WERI-Rb-1 (cell line): Measurements from ENCODE around the gene INSR.

Experiments used
- DNase-seq: peaks from one replicate; pipeline ENCODE4 v3.0.0-alpha.2; 2020
- H3K27ac ChIP-seq: fragments of 250-450 bp; sonication (Bioruptor Pico); 2 replicates; pipeline ENCODE4 v1.5.1; 2020; ENCODE audit warnings: mild to moderate bottlenecking, moderate library complexity
- H3K27me3 ChIP-seq: fragments of 250-450 bp; sonication (Bioruptor Pico); 2 replicates; pipeline ENCODE4 v1.5.1; 2021; ENCODE audit warnings: mild to moderate bottlenecking, low read depth, moderate library complexity; ENCODE audit not compliant: insufficient read depth, severe bottlenecking
- H3K36me3 ChIP-seq: fragments of 250-450 bp; sonication (Bioruptor Pico); 2 replicates; pipeline ENCODE4 v1.5.1; 2020; ENCODE audit warnings: mild to moderate bottlenecking, moderate library complexity
- H3K4me3 ChIP-seq: 2 replicates; pipeline ENCODE4 v1.5.1; 2011; ENCODE audit warnings: low read depth, mild to moderate bottlenecking, control low read depth, low read length
- H3K9me3 ChIP-seq: fragments of 250-450 bp; sonication (Bioruptor Pico); 2 replicates; pipeline ENCODE4 v1.5.1; 2021; ENCODE audit warnings: mild to moderate bottlenecking, moderate library complexity; ENCODE audit not compliant: severe bottlenecking
- TF ChIP-seq, protein P1 (sequence below): IDR thresholded peaks from 2 replicates; pipeline ENCODE4 v1.5.1; 2011; ENCODE audit warnings: low read depth, mild to moderate bottlenecking, control low read depth, inconsistent platforms, low read length

Gene INSR

DNA sequence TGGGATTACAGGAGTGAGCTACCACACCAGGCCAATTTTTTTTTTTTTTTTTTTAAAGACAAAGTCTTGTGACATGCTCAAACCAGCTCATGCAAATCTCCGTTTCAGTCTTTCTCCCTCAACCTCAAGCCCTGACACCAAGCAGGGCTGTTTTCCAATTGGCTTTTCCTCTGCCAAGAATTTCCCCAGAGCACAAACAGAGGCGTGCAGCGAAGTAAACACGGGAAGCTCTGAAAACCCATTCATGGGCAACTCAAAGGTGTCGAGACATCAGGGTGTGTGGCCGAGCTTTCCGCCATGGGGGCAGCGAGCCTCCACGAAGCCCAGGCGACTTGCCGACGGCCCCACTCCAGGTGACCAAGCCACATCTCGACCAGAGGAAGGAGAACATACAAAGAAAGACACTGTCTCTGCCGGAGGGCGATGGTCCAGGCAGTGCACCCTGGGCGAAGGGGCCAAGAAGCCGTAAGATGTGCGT, 70.0 kb downstream of the INSR start:
- no peaks in the 10 kb centered on the region for H3K36me3 ChIP-seq
- DNase-seq = no peak
- TF ChIP-seq, protein P1, sequence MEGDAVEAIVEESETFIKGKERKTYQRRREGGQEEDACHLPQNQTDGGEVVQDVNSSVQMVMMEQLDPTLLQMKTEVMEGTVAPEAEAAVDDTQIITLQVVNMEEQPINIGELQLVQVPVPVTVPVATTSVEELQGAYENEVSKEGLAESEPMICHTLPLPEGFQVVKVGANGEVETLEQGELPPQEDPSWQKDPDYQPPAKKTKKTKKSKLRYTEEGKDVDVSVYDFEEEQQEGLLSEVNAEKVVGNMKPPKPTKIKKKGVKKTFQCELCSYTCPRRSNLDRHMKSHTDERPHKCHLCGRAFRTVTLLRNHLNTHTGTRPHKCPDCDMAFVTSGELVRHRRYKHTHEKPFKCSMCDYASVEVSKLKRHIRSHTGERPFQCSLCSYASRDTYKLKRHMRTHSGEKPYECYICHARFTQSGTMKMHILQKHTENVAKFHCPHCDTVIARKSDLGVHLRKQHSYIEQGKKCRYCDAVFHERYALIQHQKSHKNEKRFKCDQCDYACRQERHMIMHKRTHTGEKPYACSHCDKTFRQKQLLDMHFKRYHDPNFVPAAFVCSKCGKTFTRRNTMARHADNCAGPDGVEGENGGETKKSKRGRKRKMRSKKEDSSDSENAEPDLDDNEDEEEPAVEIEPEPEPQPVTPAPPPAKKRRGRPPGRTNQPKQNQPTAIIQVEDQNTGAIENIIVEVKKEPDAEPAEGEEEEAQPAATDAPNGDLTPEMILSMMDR = no peak
- no peaks in the 10 kb centered on the region for H3K27me3 ChIP-seq
- H3K9me3 ChIP-seq = no peaks in the 10 kb centered on the region
- H3K4me3 ChIP-seq = no peak overlapping the region
- H3K27ac ChIP-seq = no peak overlapping the region

DNA sequence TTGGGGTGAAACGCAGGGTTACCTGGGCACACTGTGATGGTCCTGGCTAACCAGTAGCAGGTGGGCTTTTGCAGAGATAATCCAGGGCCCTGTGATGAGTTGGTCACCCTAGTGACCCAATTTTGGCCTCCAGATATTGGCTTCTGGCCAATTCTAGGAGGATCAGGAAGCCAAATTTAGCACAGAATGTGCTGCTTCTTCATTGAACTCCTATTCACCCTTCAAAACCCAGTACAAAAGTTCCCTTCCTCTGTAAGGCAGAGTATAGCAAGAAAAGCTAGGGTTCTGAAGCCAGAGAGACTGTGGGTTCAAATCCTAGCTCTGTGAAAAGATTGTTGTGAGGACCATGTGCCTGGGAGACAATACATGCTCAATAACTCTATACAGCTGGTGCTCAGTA, 70.8 kb downstream of the INSR start:
- H3K36me3 ChIP-seq = no peaks in the 10 kb centered on the region
- no peak overlapping the region for H3K4me3 ChIP-seq
- no peaks in the 10 kb centered on the region for H3K27me3 ChIP-seq
- TF ChIP-seq, protein P1 = no peak
- H3K9me3 ChIP-seq = no peaks in the 10 kb centered on the region
- DNase-seq = no peak
- no peak overlapping the region for H3K27ac ChIP-seq

DNA sequence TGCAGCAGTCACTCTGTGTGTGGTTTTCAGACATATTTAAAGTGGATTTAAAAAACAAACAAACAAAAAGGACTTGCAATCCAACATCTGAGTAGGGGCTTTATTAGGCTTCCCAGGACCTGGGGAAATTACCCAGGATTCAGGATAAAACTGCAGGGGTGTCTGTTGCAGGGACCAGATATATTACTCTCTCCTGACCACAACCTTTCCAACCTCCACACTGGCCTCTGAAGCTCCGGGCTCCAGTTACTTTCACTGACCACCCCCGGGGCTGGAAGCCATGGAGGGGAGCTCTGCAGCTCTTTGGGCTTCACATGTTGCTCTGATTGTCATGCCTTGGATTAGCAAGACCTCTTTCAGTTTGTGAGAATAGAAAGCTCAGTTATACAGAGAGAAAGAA, 75.2 kb downstream of the INSR start:
- Histone ChIP-seq H3K36me3 (no peaks in the 10 kb centered on the region), H3K27me3 (no peaks in the 10 kb centered on the region), H3K4me3 (no peak overlapping the region), H3K27ac (no peak overlapping the region), H3K9me3 (no peaks in the 10 kb centered on the region)
- DNase-seq = no peak
- TF ChIP-seq, protein P1 = no peak

DNA sequence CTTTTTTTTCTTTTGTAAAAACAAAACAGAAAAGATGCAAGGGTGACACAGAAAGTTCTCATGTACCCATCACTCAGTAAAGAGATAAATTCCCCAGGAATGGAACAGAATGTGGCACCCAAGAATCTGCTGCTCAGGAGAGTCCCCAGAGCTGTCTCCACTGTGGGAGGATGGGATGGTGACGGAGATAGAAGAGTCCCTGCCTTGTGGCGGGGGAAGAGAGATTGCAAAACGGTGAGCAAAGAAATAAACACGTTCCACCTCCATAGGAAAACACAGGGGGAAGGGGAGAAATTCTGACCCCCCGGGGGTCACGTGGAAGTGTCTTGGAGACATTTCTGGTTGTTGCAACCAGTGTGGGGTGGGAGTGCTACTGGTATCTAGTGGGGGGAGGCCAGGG, 76.4 kb downstream of the INSR start:
- DNase-seq = no peak
- TF ChIP-seq, protein P1 = no peak
- Histone ChIP-seq H3K27ac (no peak overlapping the region), H3K4me3 (no peak overlapping the region), H3K36me3 (no peaks in the 10 kb centered on the region), H3K27me3 (no peaks in the 10 kb centered on the region), H3K9me3 (no peaks in the 10 kb centered on the region)

DNA sequence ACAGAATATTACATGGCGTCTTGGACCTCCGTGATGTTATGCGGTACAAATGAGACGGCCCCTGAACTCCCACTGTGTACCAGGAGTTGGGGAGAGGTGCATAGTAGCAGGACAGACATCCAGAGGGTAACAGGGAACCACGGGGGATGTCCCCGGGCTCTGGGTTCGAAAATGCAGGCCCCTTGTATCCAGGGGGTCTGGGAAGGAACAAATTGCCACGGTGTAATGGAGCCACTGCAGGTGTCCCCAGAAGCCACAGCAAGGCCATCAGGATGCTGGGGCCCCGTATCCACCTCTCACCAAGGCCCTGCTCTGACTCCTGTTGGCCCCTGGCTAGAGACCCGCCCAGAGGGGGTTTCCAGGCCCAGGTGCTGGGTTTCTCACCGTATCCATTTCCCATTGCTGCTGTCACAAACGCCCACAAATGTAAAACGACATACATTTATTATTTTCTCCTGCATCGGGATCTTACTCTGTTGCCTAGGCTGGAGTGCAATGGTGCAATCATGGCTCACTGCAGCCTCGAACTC, 77.8 kb downstream of the INSR start:
- TF ChIP-seq, protein P1 = no peak
- H3K27ac ChIP-seq = no peak overlapping the region
- DNase-seq = no peak
- H3K27me3 ChIP-seq = no peaks in the 10 kb centered on the region
- H3K36me3 ChIP-seq = no peaks in the 10 kb centered on the region
- no peaks in the 10 kb centered on the region for H3K9me3 ChIP-seq
- H3K4me3 ChIP-seq = no peak overlapping the region

DNA sequence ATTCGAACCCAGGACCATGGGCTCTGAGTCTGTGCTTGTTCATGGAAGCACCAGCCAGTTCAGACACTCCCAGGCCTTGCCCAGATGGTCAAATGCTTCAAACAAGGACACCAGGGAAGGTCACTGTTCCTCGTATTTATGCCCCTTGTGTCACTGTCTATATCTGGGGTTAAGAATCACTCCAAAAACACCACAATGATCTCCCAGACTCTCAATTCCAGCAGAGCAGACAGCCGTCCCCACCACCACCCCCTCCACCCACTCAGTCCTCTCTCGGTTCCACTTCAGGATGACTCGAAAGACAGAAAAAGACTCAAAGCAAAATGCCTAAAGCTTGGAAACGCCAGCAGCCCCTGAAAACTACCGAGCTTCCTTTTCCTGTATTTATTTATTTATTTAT, 79.0 kb downstream of the INSR start:
- H3K27me3 ChIP-seq = no peaks in the 10 kb centered on the region
- TF ChIP-seq, protein P1 = no peak
- H3K4me3 ChIP-seq = no peak overlapping the region
- no peak overlapping the region for H3K27ac ChIP-seq
- no peaks in the 10 kb centered on the region for H3K9me3 ChIP-seq
- H3K36me3 ChIP-seq = no peaks in the 10 kb centered on the region
- DNase-seq = no peak
